OCI-LY7 (cell line): ENCODE results near the gene GCNT4. TPM values are rescaled to one million over a fixed set of nuclear protein-coding genes. Genes with fewer than 3 reads are reported as not detected.

ENCODE experiments used
- BruUV-seq: library from RNA; stranded (reverse); fragments of 400-500 nt; replicated peaks from 2 replicates; lab custom pipeline; 2021; lab: Mats Ljungman, UMichigan
- CTCF ChIA-PET: fragments of 300-600 bp; sonication (Branson Sonifier 250); formaldehyde crosslinking; loops from one replicate; lab custom pipeline; 2022; ENCODE audit warnings: antibody characterized with exemption; ENCODE audit not compliant: unreplicated experiment; lab: Charles Lee
- POLR2A ChIA-PET: fragments of 300-600 bp; sonication (Branson Sonifier 250); formaldehyde crosslinking; loops from one replicate; lab custom pipeline; 2022; ENCODE audit warnings: antibody characterized with exemption; lab: Charles Lee
- DNase-seq: peaks from one replicate; pipeline ENCODE4 v3.0.0-alpha.2; 2015; ENCODE audit warnings: low spot score
- H2AFZ ChIP-seq: fragments of 200-600 bp; sonication (generic), shearing (Covaris generic); 2 replicates; pipeline ENCODE4 v1.6.1; 2014; ENCODE audit warnings: mild to moderate bottlenecking, antibody characterized with exemption, low read length, moderate library complexity
- H3K27ac ChIP-seq: fragments of 200-600 bp; sonication (generic); 2 replicates; pipeline ENCODE4 v1.5.1; 2014; ENCODE audit warnings: mixed run types, low read depth, mild to moderate bottlenecking, moderate library complexity, low read length, inconsistent platforms; ENCODE audit not compliant: poor library complexity, severe bottlenecking
- H3K36me3 ChIP-seq: fragments of 200-600 bp; sonication (generic); 2 replicates; pipeline ENCODE4 v1.6.1; 2014; ENCODE audit warnings: mild to moderate bottlenecking, antibody characterized with exemption, low read length, moderate library complexity, mixed read lengths; ENCODE audit not compliant: insufficient read depth
- H3K4me1 ChIP-seq: fragments of 200-600 bp; sonication (generic); 2 replicates; pipeline ENCODE4 v1.5.1; 2014; ENCODE audit warnings: mild to moderate bottlenecking, low read length; ENCODE audit not compliant: insufficient read depth, poor library complexity, severe bottlenecking
- H3K4me2 ChIP-seq: fragments of 200-600 bp; sonication (generic); 2 replicates; pipeline ENCODE4 v1.6.1; 2014; ENCODE audit warnings: mild to moderate bottlenecking, low read length
- H3K4me3 ChIP-seq: fragments of 200-600 bp; sonication (generic); 2 replicates; pipeline ENCODE4 v1.5.1; 2014; ENCODE audit warnings: mild to moderate bottlenecking, low read depth, low read length; ENCODE audit not compliant: poor library complexity, severe bottlenecking
- H3K79me2 ChIP-seq: fragments of 200-600 bp; sonication (generic); 2 replicates; pipeline ENCODE4 v1.6.1; 2016; ENCODE audit warnings: low read depth, mild to moderate bottlenecking, low read length, moderate library complexity, mixed read lengths; ENCODE audit not compliant: insufficient read depth
- H3K9me2 ChIP-seq: fragments of 200-600 bp; sonication (generic); 2 replicates; pipeline ENCODE4 v1.6.1; 2016; ENCODE audit warnings: mild to moderate bottlenecking, low read length, mixed read lengths; ENCODE audit not compliant: insufficient read depth
- H3K9me3 ChIP-seq: fragments of 200-600 bp; sonication (generic); 2 replicates; pipeline ENCODE4 v1.6.1; 2014; ENCODE audit warnings: mild to moderate bottlenecking, mixed run types, low read length, mixed read lengths
- H4K20me1 ChIP-seq: fragments of 200-600 bp; sonication (generic); 2 replicates; pipeline ENCODE4 v1.6.1; 2014; ENCODE audit warnings: mild to moderate bottlenecking, antibody characterized with exemption, low read length, moderate library complexity, mixed read lengths; ENCODE audit not compliant: insufficient read depth
- EZH2phosphoT487 ChIP-seq: fragments of 200-600 bp; sonication (generic); IDR thresholded peaks from 2 replicates; pipeline ENCODE4 v1.6.1; 2018; ENCODE audit warnings: low read depth, borderline replicate concordance, mild to moderate bottlenecking, mixed run types, antibody characterized with exemption, low read length, moderate library complexity, mixed read lengths
- intact Hi-C: fragments of 100-400 bp; cut with micrococcal nuclease; formaldehyde crosslinking; loops from one replicate; pipeline ENCODE4 v1.10.0; 2022; ENCODE audit not compliant: unreplicated experiment
- total RNA-seq, 2 experiments: library from RNA; depleted of rRNA in 1 of 2; stranded (reverse); fragments of >200 nt in 1 of 2; shearing (Covaris generic) in 1 of 2; gene quantifications; 2 replicates each; pipeline ENCODE4 v1.2.3, GENCODE V29; 2014 to 2022
- TF ChIP-seq, protein P1 (sequence below): fragments of 200-600 bp; sonication (generic); conservative IDR thresholded peaks from 2 replicates; pipeline ENCODE4 v1.5.1; 2014; ENCODE audit warnings: mild to moderate bottlenecking, antibody characterized with exemption, low read length, moderate library complexity, mixed read lengths

GCNT4 gene
- total RNA-seq, 2 experiments from 2014 or later: not detected

DNA sequence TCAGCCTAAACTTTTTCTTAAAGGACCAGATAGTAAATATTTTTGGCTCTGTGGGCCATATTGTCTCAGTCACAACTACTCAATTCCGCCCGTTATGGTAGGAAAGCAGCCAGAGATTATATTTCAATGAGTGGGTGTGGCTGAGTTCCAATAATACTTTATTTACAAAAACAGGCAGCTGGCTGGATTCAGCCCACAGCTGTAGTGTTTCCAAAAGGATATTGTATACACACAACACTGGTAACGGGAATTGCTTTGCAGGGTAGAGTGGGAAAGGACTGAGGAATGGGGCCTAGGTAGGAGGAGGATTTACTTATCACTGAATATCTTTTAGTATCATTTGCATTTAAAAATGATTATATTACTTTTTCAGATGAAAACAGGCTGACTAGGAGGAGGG, 21.0 kb downstream of the GCNT4 start:
- BruUV-seq: no TSS peak
- Histone ChIP-seq H3K27ac (no peak overlapping the region), H3K9me3 (no peaks in the 10 kb centered on the region), H3K79me2 (no peaks in the 10 kb centered on the region), H3K36me3 (no peaks in the 10 kb centered on the region), H2AFZ (no peak overlapping the region), H3K4me3 (no peak overlapping the region), H3K4me2 (no peak overlapping the region), H3K9me2 (no peaks in the 10 kb centered on the region), H3K4me1 (no peaks in the 10 kb centered on the region), H4K20me1 (no peaks in the 10 kb centered on the region)
- TF ChIP-seq, protein P1, sequence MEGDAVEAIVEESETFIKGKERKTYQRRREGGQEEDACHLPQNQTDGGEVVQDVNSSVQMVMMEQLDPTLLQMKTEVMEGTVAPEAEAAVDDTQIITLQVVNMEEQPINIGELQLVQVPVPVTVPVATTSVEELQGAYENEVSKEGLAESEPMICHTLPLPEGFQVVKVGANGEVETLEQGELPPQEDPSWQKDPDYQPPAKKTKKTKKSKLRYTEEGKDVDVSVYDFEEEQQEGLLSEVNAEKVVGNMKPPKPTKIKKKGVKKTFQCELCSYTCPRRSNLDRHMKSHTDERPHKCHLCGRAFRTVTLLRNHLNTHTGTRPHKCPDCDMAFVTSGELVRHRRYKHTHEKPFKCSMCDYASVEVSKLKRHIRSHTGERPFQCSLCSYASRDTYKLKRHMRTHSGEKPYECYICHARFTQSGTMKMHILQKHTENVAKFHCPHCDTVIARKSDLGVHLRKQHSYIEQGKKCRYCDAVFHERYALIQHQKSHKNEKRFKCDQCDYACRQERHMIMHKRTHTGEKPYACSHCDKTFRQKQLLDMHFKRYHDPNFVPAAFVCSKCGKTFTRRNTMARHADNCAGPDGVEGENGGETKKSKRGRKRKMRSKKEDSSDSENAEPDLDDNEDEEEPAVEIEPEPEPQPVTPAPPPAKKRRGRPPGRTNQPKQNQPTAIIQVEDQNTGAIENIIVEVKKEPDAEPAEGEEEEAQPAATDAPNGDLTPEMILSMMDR: no peak
- TF ChIP-seq EZH2phosphoT487: no peak
- ChIA-PET CTCF (no interaction called here), POLR2A (no interaction called here)
- intact Hi-C loops: no loop called here
- no peak for DNase-seq

DNA sequence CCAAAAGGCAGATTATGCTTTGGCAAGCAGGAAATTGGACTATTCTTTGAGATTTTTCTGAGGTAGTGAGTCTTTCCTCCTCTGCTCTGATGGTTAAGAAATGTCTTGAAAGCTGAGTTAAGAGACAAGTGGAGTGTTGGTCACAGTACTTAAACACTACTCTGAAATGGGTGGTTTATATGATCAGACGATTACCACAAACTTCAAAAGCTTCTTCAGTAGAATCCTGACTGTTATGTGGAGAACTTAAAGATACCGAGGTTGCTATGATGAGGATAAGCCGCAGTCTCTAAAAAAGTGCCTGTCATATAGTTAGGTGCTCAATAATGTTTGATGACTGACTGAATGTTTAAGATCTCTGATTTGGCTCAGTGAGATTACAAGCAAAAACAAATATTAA, 24.3 kb downstream of the GCNT4 start:
- no peaks in the 10 kb centered on the region for H3K4me1 ChIP-seq
- H3K4me3 ChIP-seq: no peak overlapping the region
- H4K20me1 ChIP-seq: no peaks in the 10 kb centered on the region
- H3K9me2 ChIP-seq: no peaks in the 10 kb centered on the region
- H3K4me2 ChIP-seq: no peak overlapping the region
- ChIA-PET POLR2A (interaction anchor here (1.0 kb wide), 1 partner anchor 1090 kb away, joined by 3 read pairs; no protein-coding TSS in a partner anchor), CTCF (no interaction called here)
- no peak overlapping the region for H2AFZ ChIP-seq
- no peaks in the 10 kb centered on the region for H3K36me3 ChIP-seq
- DNase-seq: no peak
- no peak overlapping the region for H3K27ac ChIP-seq
- no peak for TF ChIP-seq EZH2phosphoT487
- TF ChIP-seq, protein P1: no peak
- intact Hi-C loops: no loop called here
- BruUV-seq: no TSS peak
- H3K9me3 ChIP-seq: no peaks in the 10 kb centered on the region
- no peaks in the 10 kb centered on the region for H3K79me2 ChIP-seq

DNA sequence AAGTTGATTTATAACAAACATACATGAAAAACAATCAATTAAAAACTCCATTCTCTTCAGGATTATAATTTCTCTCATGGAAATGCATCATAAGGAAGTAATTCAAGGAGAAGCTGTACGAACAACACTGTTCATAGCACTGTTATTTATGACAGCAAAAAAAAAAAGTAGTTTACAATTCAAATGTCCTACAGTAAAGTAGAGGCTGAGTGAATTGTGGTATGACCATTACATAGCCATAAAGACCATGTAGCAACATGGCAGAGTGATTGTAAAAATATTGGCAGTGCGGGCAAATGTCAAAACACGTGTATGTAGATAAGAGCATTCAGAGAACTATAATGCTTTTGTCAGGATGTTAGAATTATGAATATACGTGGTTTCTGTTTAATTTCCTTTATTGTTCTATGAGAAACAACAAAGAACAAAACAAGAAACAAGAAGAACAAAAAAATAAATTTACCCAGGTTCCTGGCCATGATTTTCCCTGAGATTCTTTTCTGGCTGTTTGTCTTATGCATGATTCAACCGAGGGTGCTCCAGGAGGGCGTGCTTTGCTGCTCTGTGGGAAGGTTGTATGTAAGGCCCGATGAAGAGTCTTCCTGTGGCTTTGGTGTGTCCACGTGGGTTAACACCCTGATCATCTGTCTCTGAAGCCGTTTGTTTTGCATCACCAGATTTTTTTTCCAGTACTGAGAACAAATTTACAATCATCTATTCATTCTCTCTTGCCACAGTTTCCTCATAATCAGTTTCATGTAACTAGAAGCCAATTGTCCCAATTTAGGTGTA, 28.8 kb downstream of the GCNT4 start:
- ChIA-PET POLR2A (interaction anchor here (1.0 kb wide), 1 partner anchor 31 kb away, joined by 3 read pairs; no protein-coding TSS in a partner anchor), CTCF (no interaction called here)
- Histone ChIP-seq H3K27ac (no peak overlapping the region), H3K9me3 (no peaks in the 10 kb centered on the region), H3K9me2 (no peaks in the 10 kb centered on the region), H3K79me2 (no peaks in the 10 kb centered on the region), H2AFZ (no peak overlapping the region), H3K36me3 (no peaks in the 10 kb centered on the region), H3K4me1 (no peaks in the 10 kb centered on the region), H3K4me3 (no peak overlapping the region), H4K20me1 (no peaks in the 10 kb centered on the region), H3K4me2 (no peak overlapping the region)
- intact Hi-C loops: no loop called here
- TF ChIP-seq, protein P1: no peak
- no peak for TF ChIP-seq EZH2phosphoT487
- no TSS peak for BruUV-seq
- DNase-seq: no peak
